B cell (primary cell): ENCODE results near the gene PEX10.

Experiments
- EZH2 ChIP-seq: IDR thresholded peaks from 2 replicates; pipeline ENCODE4 v1.6.1; 2012; ENCODE audit warnings: borderline replicate concordance, low read depth, mild to moderate bottlenecking, moderate library complexity, low read length; ENCODE audit not compliant: insufficient read depth, poor library complexity, severe bottlenecking
- TF ChIP-seq, protein P1 (sequence below): fragments of 200-600 bp; IDR thresholded peaks from one replicate; pipeline ENCODE4 v1.8.0; 2022; ENCODE audit warnings: antibody characterized with exemption, mild to moderate bottlenecking

DNA sequence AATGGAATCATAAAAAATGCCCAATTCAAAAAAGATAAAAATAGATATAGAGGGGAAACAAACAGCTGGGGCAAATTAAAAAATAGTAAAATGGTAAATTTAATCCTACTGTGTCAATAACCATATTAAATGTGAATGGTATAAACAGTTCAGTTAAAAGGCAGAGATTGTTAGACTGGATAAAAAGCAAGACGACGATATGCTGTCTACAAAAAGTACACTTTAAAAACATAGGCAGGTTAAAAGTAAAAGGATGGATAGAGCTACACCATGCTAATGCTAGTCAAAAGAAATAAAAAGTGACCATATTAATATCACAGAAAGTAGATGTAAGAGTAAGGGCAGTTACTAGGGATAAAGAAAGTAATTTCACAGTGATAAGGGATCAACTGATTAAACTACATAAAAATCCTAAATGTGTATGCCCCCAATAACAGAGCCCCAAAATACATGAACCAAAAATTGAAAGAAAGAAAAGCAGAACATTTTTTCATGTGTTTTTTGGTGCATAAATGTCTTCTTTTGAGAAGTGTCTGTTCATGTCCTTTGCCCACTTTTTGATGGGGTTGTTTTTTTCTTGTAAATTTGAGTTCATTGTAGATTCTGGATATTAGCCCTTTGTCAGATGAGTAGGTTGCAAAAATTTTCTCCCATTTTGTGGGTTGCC is 48.4 kb downstream of the PEX10 start:
- TF ChIP-seq, protein P1, sequence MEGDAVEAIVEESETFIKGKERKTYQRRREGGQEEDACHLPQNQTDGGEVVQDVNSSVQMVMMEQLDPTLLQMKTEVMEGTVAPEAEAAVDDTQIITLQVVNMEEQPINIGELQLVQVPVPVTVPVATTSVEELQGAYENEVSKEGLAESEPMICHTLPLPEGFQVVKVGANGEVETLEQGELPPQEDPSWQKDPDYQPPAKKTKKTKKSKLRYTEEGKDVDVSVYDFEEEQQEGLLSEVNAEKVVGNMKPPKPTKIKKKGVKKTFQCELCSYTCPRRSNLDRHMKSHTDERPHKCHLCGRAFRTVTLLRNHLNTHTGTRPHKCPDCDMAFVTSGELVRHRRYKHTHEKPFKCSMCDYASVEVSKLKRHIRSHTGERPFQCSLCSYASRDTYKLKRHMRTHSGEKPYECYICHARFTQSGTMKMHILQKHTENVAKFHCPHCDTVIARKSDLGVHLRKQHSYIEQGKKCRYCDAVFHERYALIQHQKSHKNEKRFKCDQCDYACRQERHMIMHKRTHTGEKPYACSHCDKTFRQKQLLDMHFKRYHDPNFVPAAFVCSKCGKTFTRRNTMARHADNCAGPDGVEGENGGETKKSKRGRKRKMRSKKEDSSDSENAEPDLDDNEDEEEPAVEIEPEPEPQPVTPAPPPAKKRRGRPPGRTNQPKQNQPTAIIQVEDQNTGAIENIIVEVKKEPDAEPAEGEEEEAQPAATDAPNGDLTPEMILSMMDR, result no peak
- TF ChIP-seq EZH2, result no peak
